ENCODE measurements around the gene HPCAL1. TPM values are rescaled to one million over a fixed set of nuclear protein-coding genes. Genes with fewer than 3 reads are reported as not detected.

The HPCAL1 gene
- total and polyA plus RNA-seq, 2 of the 8 experiments (the other 6 are each of a cell fraction or from before 2014, with no cell fraction given): 5.8 to 8.6 TPM

GRCh38 chr2:10410823-10411437, 108.2 kb downstream of the HPCAL1 start:
- H4K91ac ChIP-seq (replicated peaks; ENCODE audit: insufficient read length, low read length): no peak overlapping the region
- no peak for TF ChIP-seq POLR2AphosphoS5 (IDR thresholded peaks at IDR 0.05; ENCODE audit: low read depth, low read length)
- no peak for TF ChIP-seq SRF (IDR thresholded peaks at IDR 0.05; ENCODE audit: low read depth, low read length)
- TF ChIP-seq RXRA (IDR thresholded peaks at IDR 0.05; ENCODE audit: insufficient read depth, low read depth, low read length): no peak
- no peak for TF ChIP-seq YY1 (IDR thresholded peaks at IDR 0.05; ENCODE audit: low read depth, low read length)
- TF ChIP-seq SIX5 (IDR thresholded peaks at IDR 0.05; ENCODE audit: low read depth, low read length): no peak
- TF ChIP-seq CHD2 (IDR thresholded peaks at IDR 0.05; ENCODE audit: low read length): no peak
- TF ChIP-seq SIN3A (conservative IDR thresholded peaks at IDR 0.05 in 1 of 2, IDR thresholded peaks at IDR 0.05 in 1 of 2; ENCODE audit: low read depth in 1 of 2, low read length in 2 of 2): no peak
- TF ChIP-seq CHD1 (IDR thresholded peaks at IDR 0.05; ENCODE audit: low read depth, low read length): no peak
- no peak for TF ChIP-seq RAD21 (IDR thresholded peaks at IDR 0.05 in 1 of 2, conservative IDR thresholded peaks at IDR 0.05 in 1 of 2; ENCODE audit: low read depth in 2 of 2, low read length in 2 of 2)
- TF ChIP-seq ATF3 (IDR thresholded peaks at IDR 0.05; ENCODE audit: insufficient read depth, low read depth, low read length): no peak
- TF ChIP-seq BACH1 (IDR thresholded peaks at IDR 0.05; ENCODE audit: low read length): no peak
- TF ChIP-seq POU5F1 (IDR thresholded peaks at IDR 0.05; ENCODE audit: low read depth, low read length): no peak
- TF ChIP-seq SAP30 (IDR thresholded peaks at IDR 0.05; ENCODE audit: insufficient read depth, insufficient replicate concordance, low read length): no peak
- H2BK120ac ChIP-seq (replicated peaks; ENCODE audit: low read depth, low read length): no peak overlapping the region
- no peak overlapping the region for H3K4me3 ChIP-seq (ENCODE audit: extremely low read depth in 1 of 4, insufficient read depth in 2 of 4, low read depth in 3 of 4, low read length in 4 of 4)
- H3K79me2 ChIP-seq (ENCODE audit: control insufficient read depth in 1 of 2, insufficient read depth in 2 of 2, low read length in 2 of 2): no peaks in the 10 kb centered on the region
- H3K27me3 ChIP-seq (replicated peaks in 1 of 4; ENCODE audit: control insufficient read depth in 3 of 4, extremely low read depth in 1 of 4, insufficient read depth in 3 of 4, low read length in 3 of 4): no peaks in the 10 kb centered on the region; a peak in 1 of 7 replicates
- H3K23me2 ChIP-seq (ENCODE audit: low read depth, low read length): no peaks in the 10 kb centered on the region
- H3K14ac ChIP-seq (ENCODE audit: insufficient read length): no peak overlapping the region
- no peak overlapping the region for H3K4ac ChIP-seq (replicated peaks; ENCODE audit: insufficient read length, low read depth, low read length)
- ChIA-PET CTCF (ENCODE audit: partially characterized antibody) (interaction anchor here (0.5 to 5.5 kb wide), 14 partner anchors 14 to 426 kb away, joined by 3 to 48 read pairs (median 6); partner anchors contain the start of gene HPCAL1), POLR2A (ENCODE audit: partially characterized antibody) (no interaction called here)
- H3K56ac ChIP-seq (replicated peaks; ENCODE audit: insufficient read length, low read depth, low read length): no peak overlapping the region
- no peak overlapping the region for H3K18ac ChIP-seq (ENCODE audit: extremely low read depth, low read length)
- FAIRE-seq (no peak), DNase-seq (ENCODE audit: low read depth in 1 of 2, low spot score in 2 of 2) (no peak)
- peaks cover 0 to 3% (median 2%) of the 10 kb centered on the region in 4 experiments; a peak in 3 of 7 replicates for H3K4me1 ChIP-seq (replicated peaks in 1 of 4; ENCODE audit: control insufficient read depth in 3 of 4, insufficient read depth in 4 of 4, low read length in 3 of 4)
- H2BK5ac ChIP-seq (ENCODE audit: low read depth, low read length): no peak overlapping the region
- no peak overlapping the region for H4K5ac ChIP-seq (ENCODE audit: insufficient read length, low read depth, low read length)
- no peak overlapping the region for H3K27ac ChIP-seq (ENCODE audit: low read depth, low read length)
- H2BK15ac ChIP-seq (ENCODE audit: low read length): no peak overlapping the region
- H4K8ac ChIP-seq (ENCODE audit: extremely low read depth, insufficient read depth, low read length): no peak overlapping the region
- H3K36me3 ChIP-seq (ENCODE audit: control insufficient read depth in 2 of 4, insufficient read depth in 4 of 4, low read length in 3 of 4): no peaks in the 10 kb centered on the region; a peak in 1 of 8 replicates
- H3K23ac ChIP-seq (ENCODE audit: insufficient read length): no peak overlapping the region
- H4K20me1 ChIP-seq (replicated peaks in 1 of 2; ENCODE audit: control insufficient read depth in 1 of 2, insufficient read depth in 2 of 2, low read length in 2 of 2): no peaks in the 10 kb centered on the region
- H3K4me2 ChIP-seq (ENCODE audit: insufficient read depth in 1 of 2, low read depth in 2 of 2, low read length in 2 of 2): no peak overlapping the region
- H2AK5ac ChIP-seq (ENCODE audit: low read depth, low read length): no peak overlapping the region
- no peak overlapping the region for H2BK12ac ChIP-seq (ENCODE audit: low read depth, low read length)
- H3K79me1 ChIP-seq (ENCODE audit: low read depth, low read length): no peaks in the 10 kb centered on the region
- no peak overlapping the region for H2AFZ ChIP-seq (ENCODE audit: low read length)
- no peak overlapping the region for H2BK20ac ChIP-seq (ENCODE audit: low read length)
- 93% methylated on average over 13 of the region's 13 CpGs; no CpG with 5 or more reads in 1 of the 2 experiments for WGBS, 2 experiments (ENCODE audit: extremely low coverage in 1 of 2, insufficient coverage in 1 of 2, insufficient read length in 1 of 2, insufficient replicate concordance in 2 of 2, low coverage in 1 of 2, low lambda C conversion rate in 2 of 2, missing lambda C conversion rate in 1 of 2)
- H3K9me3 ChIP-seq (ENCODE audit: insufficient read depth in 2 of 2, low read depth in 1 of 2, low read length in 1 of 2): 0 out of 4 replicates have a peak, but pooled peaks cover 0 to 2% of the 10 kb centered on the region in 2 experiments
- no peak overlapping the region for H3K9ac ChIP-seq (replicated peaks in 1 of 4; ENCODE audit: extremely low read depth in 1 of 4, low read depth in 3 of 4, low read length in 3 of 4)
